ENCODE results near the gene POU2F2.
"Not testable (repeated sequence)": the region's sequence is repeated elsewhere in the genome, so short reads cannot be mapped to it uniquely, and the experiment has no call there.

Gene POU2F2

DNA sequence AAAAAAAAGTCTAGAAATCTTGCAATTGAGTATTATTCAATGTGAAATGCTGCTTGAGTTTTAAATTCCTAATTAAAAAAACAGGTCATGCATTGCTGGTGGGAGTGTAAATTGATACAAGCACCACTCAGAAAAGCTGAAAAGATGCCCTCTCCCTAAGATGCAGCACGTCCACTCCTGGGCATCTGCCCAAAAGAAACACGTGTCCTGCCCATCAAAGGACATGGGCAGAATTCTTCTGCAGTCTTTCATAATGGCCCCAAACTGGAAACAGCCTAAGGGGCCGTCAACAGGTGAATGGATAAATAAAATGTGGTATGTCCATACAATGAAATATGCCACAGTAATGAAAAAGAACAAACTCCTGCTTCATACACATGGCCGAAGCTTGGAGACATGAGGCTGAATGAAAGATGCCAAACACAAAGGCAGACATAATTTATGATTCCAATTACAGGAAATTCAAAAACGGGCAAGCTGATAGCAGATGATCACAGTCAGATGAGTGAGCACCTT lies 7.8 kb downstream of the POU2F2 start:
- no peak for DNase-seq

DNA sequence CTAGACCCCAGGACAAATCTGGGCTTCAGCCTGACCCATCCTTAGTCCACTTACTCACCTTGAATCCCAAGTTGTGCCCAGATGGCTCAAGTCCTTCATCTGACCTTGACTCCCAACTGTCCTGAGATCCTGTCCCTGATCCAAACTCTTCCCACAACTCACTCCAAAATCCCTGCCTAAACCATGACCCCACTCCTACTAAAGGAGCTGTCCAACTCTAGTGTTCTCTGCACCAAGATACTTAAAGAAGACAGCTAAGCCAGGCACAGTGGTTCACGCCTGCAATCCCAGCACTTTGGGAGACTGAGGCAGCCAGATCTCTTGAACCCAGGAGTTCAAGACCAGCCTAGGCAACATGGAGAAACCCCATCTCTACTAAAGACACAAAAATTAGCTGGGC lies 8.5 kb downstream of the POU2F2 start:
- DNase-seq: no peak

GRCh38 chr19:42122691-42123607 lies 9.3 kb downstream of the POU2F2 start:
- no peak for DNase-seq

DNA sequence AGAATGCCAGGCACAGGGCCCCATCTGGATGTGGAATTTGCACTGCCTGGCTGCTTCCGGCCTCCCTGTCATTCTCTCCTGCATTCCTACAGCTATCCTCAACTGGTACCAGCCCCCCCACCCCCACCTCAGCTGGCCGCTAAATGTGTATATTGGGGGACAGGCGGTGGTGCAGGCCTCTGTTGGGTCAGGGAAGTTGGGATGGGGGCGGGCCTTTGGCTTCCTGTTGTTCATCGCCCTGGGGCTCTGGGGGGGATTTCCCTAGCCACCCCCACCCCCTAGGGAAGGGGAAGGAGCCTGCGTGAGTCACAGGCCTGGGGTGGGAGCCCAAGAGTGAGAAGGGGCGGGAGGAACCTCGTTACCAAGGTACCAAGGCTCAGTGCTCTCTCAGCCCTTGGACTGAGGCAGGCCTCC lies 10.6 kb downstream of the POU2F2 start:
- peak in 1 of 2 donors; percentile 26 for DNase-seq

DNA sequence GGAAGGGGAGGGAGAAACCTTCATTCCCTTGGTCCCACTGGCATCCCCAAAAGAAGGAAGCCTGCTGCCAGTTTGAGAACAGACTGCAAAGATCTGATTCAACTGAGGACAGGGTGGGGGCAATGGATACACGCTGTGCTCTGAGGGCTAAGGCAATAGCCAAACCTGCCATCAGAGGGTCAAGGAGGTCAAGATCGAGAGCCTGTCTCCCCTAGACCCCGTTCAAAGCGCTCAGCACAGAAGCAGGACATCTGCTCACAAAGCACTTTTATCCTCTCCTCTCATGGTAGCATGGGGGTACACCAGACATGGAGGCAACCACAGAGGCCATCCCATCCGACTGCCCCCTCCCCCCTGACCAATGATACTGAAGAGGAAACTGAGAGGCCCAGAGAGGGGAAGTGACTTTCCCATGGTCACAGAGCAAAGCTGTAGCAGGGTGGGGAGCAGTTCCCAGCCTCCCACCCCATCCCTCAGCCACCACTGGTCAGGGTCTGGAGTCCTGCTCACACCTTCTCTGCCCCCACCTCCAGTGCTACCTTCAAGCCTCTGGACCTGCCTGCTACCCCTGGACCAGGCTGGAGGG lies 11.1 kb downstream of the POU2F2 start:
- DNase-seq: no peak

DNA sequence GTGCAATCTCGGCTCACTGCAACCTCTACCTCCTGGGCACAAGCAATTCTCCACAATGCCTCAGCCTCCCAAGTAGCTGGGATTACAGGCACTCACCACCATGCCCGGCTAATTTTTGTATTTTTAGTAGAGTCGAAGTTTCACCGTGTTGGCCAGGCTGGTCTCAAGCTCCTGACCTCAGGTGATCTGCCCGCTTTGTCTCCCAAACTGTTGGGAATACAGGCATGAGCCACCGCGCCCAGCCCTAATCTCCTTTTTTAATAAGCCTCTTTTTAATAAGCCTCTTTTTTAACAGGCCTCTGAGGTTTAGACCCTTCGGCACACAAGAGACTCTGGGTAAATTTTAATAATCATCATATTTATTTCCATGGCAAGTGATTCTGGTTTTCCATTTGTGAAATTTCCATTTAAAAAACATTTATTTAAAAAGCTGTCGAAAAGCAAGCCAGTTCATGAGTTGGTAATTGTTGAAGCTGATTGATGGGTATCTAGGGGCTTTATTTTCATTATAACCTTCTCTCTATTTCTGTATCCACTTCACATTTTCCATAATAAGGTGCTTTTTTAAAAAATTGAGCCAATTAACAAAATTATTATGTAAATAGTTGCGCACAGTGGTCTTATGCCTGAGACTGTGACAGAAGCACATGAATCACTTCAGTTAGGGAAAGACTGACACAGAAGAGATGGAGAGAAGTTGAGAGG lies 11.8 kb downstream of the POU2F2 start:
- DNase-seq: no peak

DNA sequence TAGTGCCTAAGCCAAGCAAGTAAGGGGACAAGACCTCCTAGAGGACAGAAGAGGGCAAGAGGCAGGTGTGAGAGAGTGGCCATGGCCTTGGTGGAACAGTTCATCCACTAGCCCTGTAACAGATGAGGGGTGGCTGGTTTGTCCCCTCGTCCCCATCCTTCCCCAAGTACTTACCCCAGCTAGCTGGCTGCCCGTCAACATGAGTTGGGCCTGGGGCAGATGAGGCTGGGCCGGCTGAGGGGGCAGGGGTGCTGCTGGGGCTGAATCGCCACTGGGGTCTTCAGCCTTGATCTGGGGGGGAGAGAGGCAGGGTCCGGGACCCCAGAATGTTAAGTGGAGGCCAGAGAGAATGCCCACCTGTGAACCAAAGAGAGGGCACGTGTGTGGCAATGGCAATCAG lies 15.2 kb downstream of the POU2F2 start:
- DNase-seq: no peak

GRCh38 chr19:42116308-42117075 lies 15.8 kb downstream of the POU2F2 start:
- no peak for DNase-seq

DNA sequence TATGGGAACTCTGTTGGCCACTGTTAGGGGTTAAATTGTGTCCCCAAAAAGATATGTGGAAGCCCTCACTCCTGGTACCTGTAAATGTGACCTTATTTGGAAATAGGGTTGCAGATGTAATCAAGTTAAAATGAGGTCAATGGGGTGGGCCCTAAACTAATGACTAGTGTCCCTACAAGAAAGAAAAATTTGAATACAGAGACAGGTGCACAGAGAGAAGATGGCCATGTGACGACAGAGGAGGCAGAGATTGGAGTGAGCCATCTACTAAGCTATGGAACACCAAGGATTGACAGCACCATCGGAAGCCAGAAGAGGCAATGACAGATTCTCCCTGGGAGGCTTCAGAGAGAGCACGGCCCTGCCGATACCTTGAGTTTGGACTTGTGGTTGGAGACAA lies 16.5 kb downstream of the POU2F2 start:
- no peak for DNase-seq

- no peak for DNase-seq
These were observed 17.0 kb downstream of the POU2F2 start for GRCh38 chr19:42115219-42115618.

DNA sequence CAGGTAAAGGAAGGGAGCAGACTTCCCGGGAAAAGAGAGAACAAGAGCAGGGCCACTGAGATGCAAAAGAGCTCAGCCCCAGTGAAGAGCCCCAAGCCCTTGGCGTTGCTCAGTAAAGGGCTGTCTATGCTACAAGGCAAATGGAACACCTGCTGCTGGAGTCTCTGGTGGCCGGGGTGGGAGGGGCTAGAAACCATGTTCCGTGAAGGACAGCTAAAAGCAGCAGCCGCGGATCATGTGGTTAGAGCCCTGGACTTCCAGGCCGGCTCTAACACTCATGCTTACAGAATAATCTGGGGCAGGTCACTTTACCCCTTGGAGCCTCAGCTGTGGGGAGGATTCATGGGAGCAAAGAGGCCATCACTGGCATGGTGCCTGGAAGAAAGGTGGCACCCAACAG lies 17.8 kb downstream of the POU2F2 start:
- DNase-seq: no peak

GRCh38 chr19:42113641-42114348 lies 18.5 kb downstream of the POU2F2 start:
- no peak for DNase-seq

GRCh38 chr19:42111811-42112210 lies 20.4 kb downstream of the POU2F2 start:
- no peak for DNase-seq

DNA sequence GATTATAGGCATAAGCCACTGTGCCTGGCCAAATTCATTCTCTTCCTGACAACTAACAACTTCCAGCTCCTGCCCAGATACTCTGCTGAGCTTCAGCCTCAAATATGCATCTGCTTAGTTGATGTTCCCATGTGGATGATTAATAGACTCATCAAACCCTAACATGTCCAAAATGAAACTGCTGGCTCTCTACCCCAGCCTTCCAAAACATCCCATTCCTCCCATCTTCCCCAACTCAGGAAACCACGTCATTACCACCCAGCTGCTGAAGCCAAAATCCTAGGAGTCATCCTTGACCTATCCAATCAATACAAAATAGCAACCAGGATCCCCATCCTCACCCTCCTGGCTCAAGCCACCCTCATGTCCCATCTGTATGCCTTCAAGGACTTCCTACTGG lies 20.9 kb downstream of the POU2F2 start:
- no peak for DNase-seq

DNA sequence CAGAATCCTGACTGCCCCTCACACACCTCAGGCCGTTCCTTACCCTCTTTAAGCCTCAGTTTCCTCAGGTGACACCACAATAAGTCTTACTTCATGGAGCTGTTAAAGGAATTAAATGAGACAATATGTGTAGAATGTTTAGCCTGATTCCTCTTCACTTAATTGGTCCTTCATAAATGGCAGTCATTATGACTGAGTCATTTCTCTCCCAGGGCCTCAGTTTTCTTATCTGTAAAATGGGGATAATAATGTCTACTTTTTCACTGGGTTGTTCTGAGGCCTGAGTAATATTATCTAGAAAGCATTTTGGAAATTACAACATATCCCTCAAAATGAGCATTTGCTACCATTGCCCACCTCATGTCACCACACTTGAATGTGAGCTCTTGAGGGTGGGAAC lies 21.6 kb downstream of the POU2F2 start:
- DNase-seq: no peak

DNA sequence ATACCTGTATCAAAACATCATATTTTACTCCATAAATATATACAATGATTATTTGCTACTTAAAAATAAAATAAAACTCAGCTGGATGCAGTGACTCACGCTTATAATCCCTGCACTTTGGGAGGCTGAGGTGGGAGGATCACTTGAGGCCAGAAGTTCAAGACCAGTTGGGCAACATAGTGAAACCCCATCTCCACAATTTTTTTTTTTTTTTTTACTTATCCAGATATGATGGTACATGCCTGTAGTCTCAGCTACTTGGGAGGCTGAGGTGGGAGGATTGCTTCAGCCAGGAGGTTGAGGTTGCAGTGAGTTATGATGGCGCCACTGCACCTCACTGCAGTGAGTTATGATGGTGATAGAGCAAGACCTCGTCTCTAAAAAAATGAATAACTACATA lies 22.4 kb downstream of the POU2F2 start:
- no peak for DNase-seq

- DNase-seq: peak; percentile 32 to 34
These were observed 23.5 kb downstream of the POU2F2 start for GRCh38 chr19:42108527-42109389.

- no peak for DNase-seq
These were observed 26.9 kb downstream of the POU2F2 start for GRCh38 chr19:42105368-42105767.

DNA sequence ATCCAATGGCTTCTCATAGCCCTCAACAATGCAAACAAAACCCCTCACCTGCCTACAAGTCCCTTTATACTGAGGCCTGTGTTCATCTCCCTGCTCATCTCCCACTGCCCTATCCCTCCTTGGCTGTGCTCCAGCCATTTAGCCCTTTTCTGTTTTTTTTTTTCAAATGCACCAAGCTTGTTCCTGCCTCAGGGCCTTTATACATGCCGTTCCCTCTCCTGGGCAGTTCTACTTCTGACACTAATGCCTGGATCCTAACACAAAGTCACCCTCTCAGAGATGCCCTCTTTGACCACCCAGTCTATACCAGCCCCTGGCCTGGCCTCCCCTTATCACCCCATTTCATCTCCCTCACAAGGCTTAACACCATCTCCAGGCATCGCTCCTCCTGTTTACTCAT lies 29.4 kb downstream of the POU2F2 start:
- no peak for DNase-seq

GRCh38 chr19:42100241-42100640 lies 32.0 kb downstream of the POU2F2 start:
- not testable (repeated sequence) for DNase-seq

DNA sequence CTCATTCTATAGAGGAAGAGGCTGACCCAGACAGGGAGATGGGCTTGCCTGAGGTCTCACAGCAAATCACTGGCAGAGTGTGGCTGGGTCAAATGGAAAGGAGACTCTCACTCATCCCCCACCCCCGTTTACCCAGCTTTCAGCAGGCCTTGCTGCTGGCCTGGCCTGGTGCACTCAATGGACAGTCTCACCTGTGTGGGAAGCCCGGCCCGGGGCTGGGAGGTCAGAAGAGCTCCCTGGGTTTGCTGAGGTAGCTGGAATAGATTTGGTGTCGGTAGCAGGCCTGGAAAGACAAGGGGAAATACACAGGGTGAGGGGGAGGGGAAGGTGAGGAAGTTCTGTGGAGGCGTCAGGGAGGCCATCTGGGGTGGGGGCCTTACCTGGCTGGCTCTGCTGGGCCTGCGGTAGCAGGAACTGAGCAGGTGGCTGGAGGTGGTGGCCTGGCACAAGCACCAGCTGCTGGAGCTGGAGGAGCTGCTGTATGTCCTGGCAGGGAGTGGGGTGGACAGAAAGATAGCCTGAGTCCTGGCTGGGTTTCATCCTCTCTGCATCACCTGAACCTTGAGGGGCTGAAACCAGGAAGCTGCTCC lies 32.8 kb downstream of the POU2F2 start:
- DNase-seq: no peak

All from hippocampal formation (tissue), 2 donors.